ENCODE measurements around the gene SEMA6A.

DNA sequence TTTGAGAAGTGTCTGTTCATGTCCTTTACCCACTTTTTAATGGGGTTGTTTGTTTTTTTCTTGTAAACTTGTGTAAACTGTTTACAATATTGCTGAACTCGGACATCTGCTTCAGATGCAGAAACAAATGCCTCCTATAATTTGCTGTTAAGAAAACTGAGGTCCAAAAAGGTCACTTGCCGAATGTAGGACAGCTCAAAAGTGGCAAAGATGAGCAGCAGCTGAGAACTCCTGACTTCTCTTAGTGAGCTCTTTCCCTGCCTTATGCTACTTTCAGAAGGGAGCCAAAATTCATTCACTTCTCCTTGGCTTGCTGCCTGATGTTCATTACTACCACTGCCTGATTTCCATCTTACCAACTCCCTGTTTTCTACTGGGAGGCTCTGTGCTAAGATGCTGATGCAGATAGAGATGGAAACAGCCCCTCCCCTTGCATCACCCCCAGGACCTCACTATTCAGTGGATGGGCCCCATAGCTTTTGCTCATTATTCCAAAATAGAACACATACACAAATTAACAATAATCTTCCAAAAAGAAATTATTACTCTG, 60.1 kb downstream of the SEMA6A start:
- no peak for TF ChIP-seq POLR2A (IDR thresholded peaks at IDR 0.05)
- TF ChIP-seq, protein P1, sequence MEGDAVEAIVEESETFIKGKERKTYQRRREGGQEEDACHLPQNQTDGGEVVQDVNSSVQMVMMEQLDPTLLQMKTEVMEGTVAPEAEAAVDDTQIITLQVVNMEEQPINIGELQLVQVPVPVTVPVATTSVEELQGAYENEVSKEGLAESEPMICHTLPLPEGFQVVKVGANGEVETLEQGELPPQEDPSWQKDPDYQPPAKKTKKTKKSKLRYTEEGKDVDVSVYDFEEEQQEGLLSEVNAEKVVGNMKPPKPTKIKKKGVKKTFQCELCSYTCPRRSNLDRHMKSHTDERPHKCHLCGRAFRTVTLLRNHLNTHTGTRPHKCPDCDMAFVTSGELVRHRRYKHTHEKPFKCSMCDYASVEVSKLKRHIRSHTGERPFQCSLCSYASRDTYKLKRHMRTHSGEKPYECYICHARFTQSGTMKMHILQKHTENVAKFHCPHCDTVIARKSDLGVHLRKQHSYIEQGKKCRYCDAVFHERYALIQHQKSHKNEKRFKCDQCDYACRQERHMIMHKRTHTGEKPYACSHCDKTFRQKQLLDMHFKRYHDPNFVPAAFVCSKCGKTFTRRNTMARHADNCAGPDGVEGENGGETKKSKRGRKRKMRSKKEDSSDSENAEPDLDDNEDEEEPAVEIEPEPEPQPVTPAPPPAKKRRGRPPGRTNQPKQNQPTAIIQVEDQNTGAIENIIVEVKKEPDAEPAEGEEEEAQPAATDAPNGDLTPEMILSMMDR (IDR thresholded peaks at IDR 0.05) = no peak

Data from Peyer's patch (tissue), 4 donors.